AG04449 (cell line): ENCODE data around the gene NAALADL2.

Experiments used
- CTCF ChIA-PET: fragments of 350-600 bp; formaldehyde crosslinking; extraction: SDS; loops from one replicate; lab custom pipeline; 2021; ENCODE audit warnings: antibody characterized with exemption; lab: Yijun Ruan, JAX
- POLR2A ChIA-PET: fragments of 400-600, 350-600 bp; formaldehyde crosslinking; extraction: SDS; loops from one replicate; lab custom pipeline; 2020; ENCODE audit warnings: antibody characterized with exemption, inconsistent platforms; lab: Yijun Ruan, JAX
- DNase-seq: peaks from one replicate; pipeline ENCODE4 v3.0.0-alpha.2; 2010; ENCODE audit warnings: low read depth, low spot score
- H3K4me3 ChIP-seq: 2 replicates; pipeline ENCODE4 v1.5.1; 2011; ENCODE audit warnings: low read depth, mild to moderate bottlenecking, control low read depth, low read length
- CTCF ChIP-seq: IDR thresholded peaks from one replicate; pipeline ENCODE4 v1.5.1; 2011; ENCODE audit warnings: mild to moderate bottlenecking, moderate library complexity, low read length, control low read depth, inconsistent platforms; ENCODE audit not compliant: insufficient read depth; ENCODE audit errors: missing control alignments

Gene NAALADL2

GRCh38 chr3:175617247-175617646 lies 758.1 kb downstream of the NAALADL2 start:
- POLR2A ChIA-PET, result no interaction called here
- CTCF ChIA-PET, result no interaction called here
- no peak overlapping the region for H3K4me3 ChIP-seq
- no peak for TF ChIP-seq CTCF
- no peak for DNase-seq

GRCh38 chr3:175619369-175619768 lies 760.2 kb downstream of the NAALADL2 start:
- no peak for DNase-seq
- TF ChIP-seq CTCF, result no peak
- no peak overlapping the region for H3K4me3 ChIP-seq
- ChIA-PET CTCF (no interaction called here), POLR2A (no interaction called here)

GRCh38 chr3:175620093-175620492 lies 761.0 kb downstream of the NAALADL2 start:
- ChIA-PET POLR2A (no interaction called here), CTCF (no interaction called here)
- DNase-seq, result no peak
- TF ChIP-seq CTCF, result no peak
- H3K4me3 ChIP-seq, result no peak overlapping the region

GRCh38 chr3:175620532-175620931 lies 761.4 kb downstream of the NAALADL2 start:
- no peak for TF ChIP-seq CTCF
- no peak overlapping the region for H3K4me3 ChIP-seq
- no peak for DNase-seq
- CTCF ChIA-PET, result no interaction called here
- POLR2A ChIA-PET, result no interaction called here

- POLR2A ChIA-PET, result no interaction called here
- CTCF ChIA-PET, result no interaction called here
- H3K4me3 ChIP-seq, result no peak overlapping the region
- TF ChIP-seq CTCF, result no peak
- DNase-seq, result no peak
Observed at GRCh38 chr3:175640958-175641357, 781.8 kb downstream of the NAALADL2 start.

- POLR2A ChIA-PET, result no interaction called here
- H3K4me3 ChIP-seq, result no peak overlapping the region
- DNase-seq, result no peak
- CTCF ChIA-PET, result no interaction called here
- TF ChIP-seq CTCF, result no peak
Observed at GRCh38 chr3:175646865-175647264, 787.7 kb downstream of the NAALADL2 start.
